Skeletal muscle satellite cell (primary cell): Measurements from ENCODE around the gene BUB1.
"Not testable (repeated sequence)": the region's sequence is repeated elsewhere in the genome, so short reads cannot be mapped to it uniquely, and the experiment has no call there.

Experiments
- H3K27me3 ChIP-seq: 2 replicates; pipeline ENCODE4 v1.7.0; 2013; ENCODE audit warnings: low read length; ENCODE audit not compliant: control insufficient read depth, insufficient read depth
- H3K36me3 ChIP-seq: 2 replicates; pipeline ENCODE4 v1.7.0; 2013; ENCODE audit warnings: mild to moderate bottlenecking, control low read depth, low read length; ENCODE audit not compliant: insufficient read depth
- H3K4me1 ChIP-seq: 2 replicates; pipeline ENCODE4 v1.7.0; 2013; ENCODE audit warnings: low read length; ENCODE audit not compliant: control insufficient read depth, insufficient read depth
- H3K4me2 ChIP-seq: 2 replicates; pipeline ENCODE4 v1.7.0; 2013; ENCODE audit warnings: mild to moderate bottlenecking, low read length
- H3K4me3 ChIP-seq: 2 replicates; pipeline ENCODE4 v1.7.0; 2013; ENCODE audit warnings: low read length
- H3K9ac ChIP-seq: 2 replicates; pipeline ENCODE4 v1.7.0; 2013; ENCODE audit warnings: mild to moderate bottlenecking, low read depth, low read length, moderate library complexity
- H3K9me3 ChIP-seq: replicated peaks from 2 replicates; pipeline ENCODE4 v1.7.0; 2013; ENCODE audit warnings: mild to moderate bottlenecking, control low read depth, low read length

The BUB1 gene

DNA sequence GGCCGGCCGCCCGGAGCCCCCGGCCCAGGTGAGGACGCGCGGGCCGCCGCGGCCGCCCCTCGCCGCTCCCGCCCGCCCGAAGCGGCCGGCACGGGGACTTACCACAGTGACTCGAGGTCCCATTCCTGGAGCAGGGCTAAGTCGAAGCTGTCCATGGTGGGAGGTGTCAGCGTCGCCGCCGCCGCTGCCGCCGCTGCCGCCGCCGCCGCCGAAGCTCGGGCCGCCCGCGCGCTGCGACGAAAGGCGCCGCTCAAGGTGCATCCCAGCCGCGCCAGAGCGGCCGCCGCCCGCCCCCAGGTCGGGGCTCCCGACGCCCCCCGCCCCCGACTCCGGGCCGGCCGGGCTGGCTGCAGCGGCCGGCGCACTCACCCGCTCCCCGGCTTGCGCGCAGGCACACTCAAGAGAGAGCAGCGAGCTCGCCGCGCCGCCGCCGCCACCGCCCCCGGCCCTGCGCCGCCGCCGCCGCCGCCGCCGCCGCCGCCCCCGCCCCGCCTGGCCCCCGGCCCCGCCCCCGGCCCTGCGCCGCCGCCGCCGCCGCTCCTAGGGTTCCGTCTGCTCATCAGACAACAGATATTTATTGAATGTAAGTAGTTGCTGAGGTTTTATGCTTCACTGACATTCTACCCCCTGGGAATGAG, 67.1 kb downstream of the BUB1 start:
- not testable (repeated sequence) for H3K4me3 ChIP-seq, H3K36me3 ChIP-seq, H3K9me3 ChIP-seq

DNA sequence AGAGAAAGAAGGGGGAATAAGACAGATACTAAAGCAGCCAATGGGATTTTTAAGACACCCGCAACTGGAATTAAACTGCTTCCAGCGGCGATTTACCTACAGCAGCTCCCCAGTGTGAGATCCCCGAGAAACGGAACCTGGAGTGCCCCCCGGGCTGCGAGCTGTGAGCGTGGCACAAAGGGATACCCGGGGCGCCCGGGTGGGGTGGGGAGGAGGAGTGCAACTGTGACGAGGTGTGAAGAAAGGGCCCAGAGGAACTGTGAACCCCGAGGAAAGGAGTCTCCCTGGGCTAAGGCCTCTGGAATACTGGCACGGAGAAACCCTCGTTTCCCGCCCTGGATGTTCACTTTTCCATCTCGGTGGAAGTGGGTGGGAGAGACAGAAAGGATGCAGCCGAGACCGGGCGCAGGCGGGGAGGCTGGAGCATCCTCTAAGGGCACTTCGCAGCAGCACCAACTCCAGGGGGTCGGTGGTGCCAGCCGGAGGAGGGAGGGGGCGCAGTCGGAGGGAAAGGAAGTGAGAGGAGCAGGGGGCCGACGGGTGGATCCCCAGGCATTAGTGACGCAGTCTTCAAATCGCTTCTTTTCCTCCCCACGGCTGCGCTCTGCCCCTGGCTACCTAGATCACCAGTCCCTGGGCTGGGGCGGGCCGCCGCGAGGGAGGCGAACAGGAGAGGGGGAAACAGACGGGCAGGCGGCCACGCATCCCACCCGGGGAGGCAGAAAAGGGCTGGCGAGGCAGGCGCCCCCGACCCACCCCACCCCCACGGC, 67.8 kb downstream of the BUB1 start:
- not testable (repeated sequence) for H3K27me3 ChIP-seq, H3K4me2 ChIP-seq, H3K9ac ChIP-seq, H3K4me1 ChIP-seq, H3K36me3 ChIP-seq, H3K4me3 ChIP-seq, H3K9me3 ChIP-seq

More for the DNA sequence above, 67.1 kb downstream of the BUB1 start:
- not testable (repeated sequence) for H3K9ac ChIP-seq, H3K4me1 ChIP-seq, H3K4me2 ChIP-seq, H3K27me3 ChIP-seq

DNA sequence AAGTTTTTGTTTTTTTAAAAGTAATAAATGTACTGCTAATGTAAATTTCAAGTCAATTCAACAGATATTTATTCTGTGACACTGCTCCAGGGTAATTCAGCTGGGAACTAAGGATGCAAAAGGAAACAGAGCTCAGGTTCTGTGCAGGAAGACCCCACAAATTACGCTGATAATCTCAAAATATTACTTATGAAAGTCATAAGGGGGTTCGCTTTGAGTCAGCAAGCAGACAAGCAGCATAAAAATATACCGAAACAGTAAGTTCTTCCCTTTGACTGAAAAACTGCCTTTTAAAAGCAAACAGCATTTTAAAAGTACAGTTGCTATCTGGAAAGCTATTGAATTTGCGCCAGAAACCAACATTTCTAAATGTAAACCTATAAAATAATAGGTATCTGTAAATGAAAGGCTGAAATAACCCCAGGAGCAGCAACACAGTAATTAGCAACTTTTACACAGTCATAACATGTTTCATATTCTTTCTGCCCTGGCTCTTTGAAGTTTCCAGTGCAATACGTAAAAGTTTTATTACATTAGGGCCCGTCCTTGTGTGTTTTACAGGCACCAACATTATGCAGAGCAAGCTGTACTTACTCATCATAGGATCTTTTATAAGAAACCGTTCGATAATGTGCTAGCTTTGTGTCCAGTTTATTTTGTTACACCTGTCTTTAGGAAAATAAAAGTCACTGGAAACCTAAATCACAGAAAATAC, 68.9 kb downstream of the BUB1 start:
- not testable (repeated sequence) for H3K4me1 ChIP-seq, H3K36me3 ChIP-seq, H3K27me3 ChIP-seq, H3K4me3 ChIP-seq, H3K9me3 ChIP-seq, H3K9ac ChIP-seq, H3K4me2 ChIP-seq

DNA sequence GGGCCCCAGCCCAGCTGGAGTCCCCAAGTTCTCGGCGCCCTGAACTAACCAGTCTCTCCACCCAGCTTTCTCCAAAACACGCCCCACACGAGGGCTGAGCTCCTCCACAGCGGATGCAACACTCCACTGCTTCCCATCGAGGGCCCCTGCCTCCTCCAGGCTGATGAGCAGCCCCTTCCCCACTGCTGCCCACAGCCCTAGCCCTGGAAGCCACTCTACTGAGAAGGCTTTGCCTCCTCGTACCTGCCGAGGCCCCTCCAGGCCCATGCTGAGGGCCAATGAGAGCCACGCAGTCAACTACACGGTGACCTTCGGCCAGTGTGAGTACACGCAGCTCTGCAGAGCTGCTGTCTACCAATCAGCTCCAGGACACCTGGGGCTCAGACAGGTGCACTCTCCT, 72.8 kb downstream of the BUB1 start:
- not testable (repeated sequence) for H3K4me3 ChIP-seq, H3K27me3 ChIP-seq, H3K9ac ChIP-seq, H3K36me3 ChIP-seq, H3K4me1 ChIP-seq, H3K9me3 ChIP-seq, H3K4me2 ChIP-seq

DNA sequence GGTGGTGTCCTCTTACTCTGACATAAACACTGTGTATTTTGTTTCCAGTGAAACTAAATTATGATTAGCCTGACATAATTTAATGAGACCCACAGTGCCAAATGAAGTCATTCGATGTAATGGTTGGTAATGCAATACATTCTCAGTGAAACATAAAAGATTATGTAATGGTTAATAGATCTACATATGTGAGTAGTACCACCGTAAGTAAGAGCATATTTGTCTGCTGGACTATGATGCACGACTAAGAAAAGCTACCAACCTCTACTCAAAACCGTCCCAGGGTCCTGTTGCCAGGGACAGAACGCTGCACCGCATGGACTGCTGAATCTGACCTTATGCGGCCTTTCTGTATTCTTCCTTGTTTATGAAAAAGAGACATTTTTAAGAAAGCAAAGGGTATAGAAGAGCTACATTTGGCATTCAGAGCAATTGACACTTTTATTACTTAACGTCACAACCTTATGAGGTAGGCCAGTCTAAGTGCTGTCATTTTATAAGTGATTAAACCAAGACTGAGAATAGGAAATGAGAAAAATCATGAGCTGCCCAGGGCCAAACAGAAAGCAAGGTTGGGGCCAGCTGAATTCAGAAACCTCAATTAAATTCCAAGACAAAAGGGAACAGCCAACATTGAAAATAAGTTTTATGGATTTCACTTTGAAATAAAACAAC, 73.8 kb downstream of the BUB1 start:
- not testable (repeated sequence) for H3K4me1 ChIP-seq, H3K9me3 ChIP-seq, H3K9ac ChIP-seq, H3K4me3 ChIP-seq, H3K36me3 ChIP-seq, H3K27me3 ChIP-seq, H3K4me2 ChIP-seq

GRCh38 chr2:110602139-110602538, 75.7 kb downstream of the BUB1 start:
- not testable (repeated sequence) for H3K4me2 ChIP-seq

DNA sequence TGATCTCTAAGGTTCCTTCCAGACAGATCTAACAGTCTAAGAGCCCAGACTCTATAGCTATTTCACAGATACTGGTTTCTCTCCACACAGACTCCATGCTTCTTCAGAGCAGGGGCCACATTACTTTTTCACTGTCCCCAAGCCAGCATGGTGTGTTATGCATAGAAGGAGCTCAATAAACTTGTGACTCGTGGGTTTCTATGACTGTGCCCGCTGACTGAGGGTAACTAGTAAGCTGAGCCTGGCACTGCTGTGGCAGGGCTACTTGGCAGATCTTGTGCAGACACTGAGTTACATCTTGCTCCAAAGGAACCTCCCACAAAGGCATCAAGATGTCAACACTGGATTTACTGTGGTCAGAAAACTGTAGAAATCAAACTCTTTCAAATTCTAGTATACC, 85.9 kb downstream of the BUB1 start:
- not testable (repeated sequence) for H3K4me3 ChIP-seq, H3K4me2 ChIP-seq, H3K27me3 ChIP-seq, H3K9ac ChIP-seq, H3K4me1 ChIP-seq, H3K36me3 ChIP-seq, H3K9me3 ChIP-seq

More at GRCh38 chr2:110602139-110602538, 75.7 kb downstream of the BUB1 start:
- not testable (repeated sequence) for H3K4me3 ChIP-seq, H3K4me1 ChIP-seq, H3K36me3 ChIP-seq, H3K9me3 ChIP-seq, H3K9ac ChIP-seq, H3K27me3 ChIP-seq

DNA sequence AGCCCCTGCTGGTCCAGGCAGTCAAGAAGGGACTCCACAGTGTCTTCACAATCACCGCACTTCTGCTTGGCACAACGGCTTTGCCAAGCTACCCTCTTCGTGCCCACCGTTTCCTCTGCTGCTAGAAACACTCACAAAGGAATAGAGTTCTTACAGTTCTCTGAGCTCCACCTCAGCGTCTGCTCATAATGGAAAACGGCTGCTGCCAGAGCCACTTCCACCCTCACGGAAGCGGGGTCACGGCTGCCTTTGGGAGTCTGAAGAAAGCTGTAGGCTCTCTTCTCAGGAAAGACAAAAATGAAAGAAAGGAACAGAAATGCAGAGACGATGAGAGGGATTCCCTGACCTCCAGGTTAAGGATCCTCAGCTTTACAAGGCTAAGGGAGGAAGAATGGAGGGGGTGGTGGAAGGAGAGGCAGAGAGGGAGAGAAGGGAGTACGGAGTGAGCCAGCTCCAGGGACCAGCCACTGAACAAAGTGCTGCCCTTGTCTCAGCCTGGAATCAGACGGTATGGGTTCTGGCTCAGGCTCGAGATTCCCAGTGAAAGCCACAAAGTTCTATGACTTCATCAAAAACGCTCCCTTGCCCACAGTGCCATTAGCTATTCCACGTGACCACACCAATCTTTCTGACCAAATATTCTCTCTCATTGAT, 88.1 kb downstream of the BUB1 start:
- H3K9me3 ChIP-seq, H3K4me1 ChIP-seq, H3K4me3 ChIP-seq, H3K36me3 ChIP-seq, H3K9ac ChIP-seq, H3K27me3 ChIP-seq, H3K4me2 ChIP-seq: not testable (repeated sequence)

GRCh38 chr2:110588520-110588919, 89.3 kb downstream of the BUB1 start:
- H3K27me3 ChIP-seq, H3K4me1 ChIP-seq, H3K4me2 ChIP-seq, H3K9me3 ChIP-seq, H3K9ac ChIP-seq, H3K36me3 ChIP-seq, H3K4me3 ChIP-seq: not testable (repeated sequence)
